GM23338 (cell line): ENCODE measurements around the gene EMP2. TPM values are rescaled to one million over a fixed set of nuclear protein-coding genes. Genes with fewer than 3 reads are reported as not detected.
"Not testable (repeated sequence)": the region's sequence is repeated elsewhere in the genome, so short reads cannot be mapped to it uniquely, and the experiment has no call there.

ENCODE experiments used
- ATAC-seq: fragments of 200-7000 bp; cut with Tn5 transposase; 3 replicates; pipeline ENCODE4 v1.9.1; 2020
- DNase-seq: peaks from one replicate; pipeline ENCODE4 v3.0.0-alpha.2; 2015; ENCODE audit warnings: low spot score
- H2AFZ ChIP-seq: fragments of 200-600 bp; sonication (generic); 2 replicates; pipeline ENCODE4 v1.8.0; 2016; ENCODE audit warnings: antibody characterized with exemption, mild to moderate bottlenecking, moderate library complexity
- H3F3A ChIP-seq: fragments of 200-600 bp; sonication (generic); replicated peaks from 2 replicates; pipeline ENCODE4 v1.8.0; 2017; ENCODE audit warnings: antibody characterized with exemption, mixed run types, low read depth
- H3K27ac ChIP-seq: fragments of 200-600 bp; sonication (generic); 2 replicates; pipeline ENCODE4 v1.6.1; 2016; ENCODE audit warnings: low read depth
- H3K27me3 ChIP-seq: fragments of 200-600 bp; sonication (generic); 2 replicates; pipeline ENCODE4 v1.8.0; 2016; ENCODE audit warnings: mild to moderate bottlenecking, mixed run types, moderate library complexity; ENCODE audit not compliant: insufficient read depth
- H3K36me3 ChIP-seq: fragments of 200-600 bp; sonication (generic); 2 replicates; pipeline ENCODE4 v1.8.0; 2016; ENCODE audit warnings: mild to moderate bottlenecking; ENCODE audit not compliant: insufficient read depth
- H3K4me1 ChIP-seq: fragments of 200-600 bp; sonication (generic); 2 replicates; pipeline ENCODE4 v1.8.0; 2016; ENCODE audit warnings: mild to moderate bottlenecking, moderate library complexity; ENCODE audit not compliant: insufficient read depth
- H3K4me2 ChIP-seq: fragments of 200-600 bp; sonication (generic); 2 replicates; pipeline ENCODE4 v1.7.1; 2017; ENCODE audit warnings: mixed run types
- H3K4me3 ChIP-seq: fragments of 200-600 bp; sonication (generic); 2 replicates; pipeline ENCODE4 v1.6.1; 2016; ENCODE audit warnings: mixed run types
- H3K79me2 ChIP-seq: fragments of 200-600 bp; sonication (generic); replicated peaks from 2 replicates; pipeline ENCODE4 v1.8.0; 2017; ENCODE audit warnings: mild to moderate bottlenecking; ENCODE audit not compliant: insufficient read depth
- H3K9me2 ChIP-seq: fragments of 200-600 bp; sonication (generic); 2 replicates; pipeline ENCODE4 v1.8.0; 2017; ENCODE audit not compliant: insufficient read depth
- H4K20me1 ChIP-seq: fragments of 200-600 bp; sonication (generic); replicated peaks from 2 replicates; pipeline ENCODE4 v1.8.0; 2017; ENCODE audit warnings: mild to moderate bottlenecking; ENCODE audit not compliant: insufficient read depth
- H3K27ac Mint-ChIP-seq: 2 replicates; pipeline ENCODE4 v1.8.0; 2020; ENCODE audit warnings: inconsistent platforms, mild to moderate bottlenecking, moderate library complexity, mixed read lengths
- H3K27me3 Mint-ChIP-seq: 3 replicates; pipeline ENCODE4 v1.8.0; 2022; ENCODE audit warnings: low read depth, mild to moderate bottlenecking, moderate library complexity, mixed read lengths, inconsistent platforms; ENCODE audit not compliant: insufficient read depth, poor library complexity
- H3K36me3 Mint-ChIP-seq: 3 replicates; pipeline ENCODE4 v1.8.0; 2021; ENCODE audit warnings: low read depth, mild to moderate bottlenecking, inconsistent platforms, moderate library complexity, mixed read lengths
- H3K4me1 Mint-ChIP-seq: 3 replicates; pipeline ENCODE4 v1.8.0; 2020; ENCODE audit warnings: mild to moderate bottlenecking, inconsistent platforms, mixed read lengths
- H3K4me3 Mint-ChIP-seq: 3 replicates; pipeline ENCODE4 v1.8.0; 2021; ENCODE audit warnings: moderate library complexity, mild to moderate bottlenecking, inconsistent platforms, mixed read lengths
- H3K9me3 Mint-ChIP-seq: 3 replicates; pipeline ENCODE4 v1.8.0; 2020; ENCODE audit warnings: moderate library complexity, mild to moderate bottlenecking, inconsistent platforms, mixed read lengths
- ETS1 ChIP-seq: IDR thresholded peaks from 2 replicates; pipeline ENCODE4 v1.6.1; 2016; ENCODE audit warnings: antibody characterized with exemption
- EZH2 ChIP-seq: fragments of 200-600 bp; sonication (generic); IDR thresholded peaks from one replicate; pipeline ENCODE4 v1.8.0; 2017; ENCODE audit warnings: antibody characterized with exemption, mild to moderate bottlenecking, low read depth; ENCODE audit not compliant: unreplicated experiment
- JUNB ChIP-seq: IDR thresholded peaks from one replicate; pipeline ENCODE4 v1.6.1; 2016; ENCODE audit warnings: antibody characterized with exemption; ENCODE audit not compliant: unreplicated experiment
- NANOG ChIP-seq: IDR thresholded peaks from 2 replicates; pipeline ENCODE4 v1.6.1; 2016; ENCODE audit warnings: antibody characterized with exemption, borderline replicate concordance
- ZNF462 ChIP-seq: fragments of 250-450 bp; sonication (Bioruptor Pico); IDR thresholded peaks from 2 replicates; pipeline ENCODE4 v1.5.0; 2020; ENCODE audit warnings: mild to moderate bottlenecking, moderate library complexity
- polyA plus RNA-seq: library from polyadenylated mRNA; unstranded; fragments of >200 nt; fragmentation: Nextera tagmentation; extraction: Ambion mirVana; gene quantifications from 2 replicates; pipeline ENCODE4 v1.2.1, GENCODE V29; 2016
- total RNA-seq: library from RNA; depleted of rRNA; stranded (reverse); fragments of >200 nt; shearing (Covaris generic); gene quantifications from 2 replicates; pipeline ENCODE4 v1.2.3, GENCODE V29; 2014

The EMP2 gene
- total and polyA plus RNA-seq, 2 experiments from 2014 or later, result 7.3 to 40.1 TPM

DNA sequence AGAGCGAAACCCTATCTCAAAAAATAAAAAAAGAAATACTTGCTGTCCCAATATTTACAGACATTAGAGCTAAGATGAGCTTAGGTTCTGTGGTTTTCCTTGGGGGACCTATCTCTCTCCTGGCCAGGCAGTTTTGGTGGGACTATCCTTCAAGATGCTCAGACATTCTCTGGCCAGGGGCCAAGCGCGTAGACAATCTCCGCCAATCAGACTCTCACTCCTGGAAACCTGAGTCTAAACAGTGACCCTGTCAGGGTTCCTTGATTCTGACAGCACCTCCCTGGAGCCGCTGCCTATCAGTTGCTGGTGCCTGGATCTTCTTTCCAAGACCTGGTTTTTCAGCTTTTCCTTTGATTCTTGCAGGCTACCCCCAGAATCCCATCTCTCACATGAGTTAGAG lies 45.6 kb downstream of the EMP2 start:
- Mint-ChIP-seq H3K4me1 (no peaks in the 10 kb centered on the region), H3K9me3 (no peaks in the 10 kb centered on the region), H3K4me3 (no peak overlapping the region), H3K36me3 (peaks cover 9% of the 10 kb centered on the region; the same call in 2 of the 3 replicates), H3K27me3 (peaks cover 6% of the 10 kb centered on the region), H3K27ac (no peak overlapping the region)
- H3K4me3 ChIP-seq, result no peak overlapping the region
- H3F3A ChIP-seq, result no peaks in the 10 kb centered on the region
- no peaks in the 10 kb centered on the region for H3K27me3 ChIP-seq
- TF ChIP-seq JUNB, result no peak
- no peak for TF ChIP-seq EZH2
- no peak for TF ChIP-seq ETS1
- no peak overlapping the region for H3K27ac ChIP-seq
- DNase-seq (no peak), ATAC-seq (no peak)
- no peak overlapping the region for H3K4me2 ChIP-seq
- H3K9me2 ChIP-seq, result no peaks in the 10 kb centered on the region
- no peaks in the 10 kb centered on the region; the same call in 1 of the 2 replicates for H3K36me3 ChIP-seq
- no peaks in the 10 kb centered on the region for H3K79me2 ChIP-seq
- H3K4me1 ChIP-seq, result no peaks in the 10 kb centered on the region
- no peaks in the 10 kb centered on the region for H4K20me1 ChIP-seq
- no peak overlapping the region for H2AFZ ChIP-seq

DNA sequence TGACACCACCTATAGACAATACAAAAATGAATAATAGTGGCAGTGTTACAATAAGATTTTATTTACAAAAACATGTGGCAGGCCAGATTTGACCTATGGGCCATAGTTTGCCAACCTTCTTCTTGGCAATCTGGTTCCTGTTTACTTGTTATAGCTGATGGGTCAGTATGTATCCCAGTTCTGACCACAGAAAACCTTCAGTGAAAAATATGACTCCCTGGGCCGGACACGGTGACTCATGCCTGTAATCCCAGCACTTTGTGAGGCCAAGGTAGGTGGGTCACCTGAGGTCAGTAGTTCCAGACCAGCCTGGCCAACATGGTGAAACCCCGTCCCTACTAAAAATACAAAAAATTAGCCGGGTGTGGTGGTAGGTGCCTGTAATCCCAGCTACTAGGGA lies 46.8 kb downstream of the EMP2 start:
- H3K9me3 Mint-ChIP-seq, H3K9me2 ChIP-seq, ATAC-seq, H3K79me2 ChIP-seq, H3K4me1 Mint-ChIP-seq, H3K27me3 ChIP-seq, H3K27ac Mint-ChIP-seq, DNase-seq, H3K4me3 ChIP-seq, H3F3A ChIP-seq, H3K4me2 ChIP-seq, H3K4me1 ChIP-seq, H3K27ac ChIP-seq, H3K4me3 Mint-ChIP-seq, H4K20me1 ChIP-seq, H2AFZ ChIP-seq, H3K36me3 Mint-ChIP-seq, H3K36me3 ChIP-seq, H3K27me3 Mint-ChIP-seq: not testable (repeated sequence)

GRCh38 chr16:10531582-10531981 lies 48.8 kb downstream of the EMP2 start:
- Mint-ChIP-seq H3K27ac (no peak overlapping the region), H3K4me3 (no peak overlapping the region), H3K9me3 (no peaks in the 10 kb centered on the region), H3K4me1 (no peaks in the 10 kb centered on the region), H3K27me3 (peaks cover 4% of the 10 kb centered on the region), H3K36me3 (no peaks in the 10 kb centered on the region)
- no peak overlapping the region for H3K4me3 ChIP-seq
- no peaks in the 10 kb centered on the region for H3K36me3 ChIP-seq
- H3K9me2 ChIP-seq, result no peaks in the 10 kb centered on the region
- H3K4me1 ChIP-seq, result no peaks in the 10 kb centered on the region
- H3F3A ChIP-seq, result no peaks in the 10 kb centered on the region
- no peak for DNase-seq
- ATAC-seq, result no peak
- H3K4me2 ChIP-seq, result no peak overlapping the region
- no peak overlapping the region for H2AFZ ChIP-seq
- H3K27me3 ChIP-seq, result no peaks in the 10 kb centered on the region
- H3K27ac ChIP-seq, result no peak overlapping the region
- no peaks in the 10 kb centered on the region for H3K79me2 ChIP-seq
- H4K20me1 ChIP-seq, result no peaks in the 10 kb centered on the region
- TF ChIP-seq ETS1 (no peak), NANOG (no peak), ZNF462 (CRISPR knock-in tag) (no peak), EZH2 (no peak)
